Mesendoderm (in vitro differentiated cells): ENCODE results near the gene HS3ST5.

ENCODE experiments used
- DNase-seq: peaks from one replicate; pipeline ENCODE4 v3.0.0; 2013
- H2AK5ac ChIP-seq: 2 replicates; pipeline ENCODE4 v1.6.1; 2013; ENCODE audit warnings: low read length, inconsistent platforms
- H2BK120ac ChIP-seq: 2 replicates; pipeline ENCODE4 v1.6.1; 2013; ENCODE audit warnings: low read depth, mild to moderate bottlenecking, low read length, moderate library complexity, mixed read lengths
- H2BK15ac ChIP-seq: replicated peaks from 2 replicates; pipeline ENCODE4 v1.6.1; 2013; ENCODE audit warnings: low read depth, mild to moderate bottlenecking, moderate library complexity
- H2BK5ac ChIP-seq: 2 replicates; pipeline ENCODE4 v1.6.1; 2013; ENCODE audit warnings: low read length, inconsistent platforms
- H3K18ac ChIP-seq: 2 replicates; pipeline ENCODE4 v1.6.1; 2013; ENCODE audit warnings: mild to moderate bottlenecking, low read length, mixed read lengths
- H3K23ac ChIP-seq: one replicate; pipeline ENCODE4 v1.6.1; 2013; ENCODE audit warnings: low read length
- H3K27ac ChIP-seq: 2 replicates; pipeline ENCODE4 v1.5.1; 2013; ENCODE audit warnings: low read depth, mild to moderate bottlenecking, inconsistent platforms, low read length, moderate library complexity
- H3K27me3 ChIP-seq: 2 replicates; pipeline ENCODE4 v1.6.1; 2013; ENCODE audit warnings: low read length, control low read depth, mild to moderate bottlenecking, inconsistent platforms; ENCODE audit not compliant: insufficient read depth, poor library complexity
- H3K36me3 ChIP-seq: 2 replicates; pipeline ENCODE4 v1.6.1; 2013; ENCODE audit warnings: low read length, inconsistent platforms; ENCODE audit not compliant: control insufficient read depth, insufficient read depth
- H3K4ac ChIP-seq: one replicate; pipeline ENCODE4 v1.6.1; 2013; ENCODE audit warnings: low read depth, mild to moderate bottlenecking, low read length, moderate library complexity
- H3K4me1 ChIP-seq: 2 replicates; pipeline ENCODE4 v1.6.1; 2013; ENCODE audit warnings: low read depth, low read length, inconsistent platforms; ENCODE audit not compliant: control insufficient read depth
- H3K4me2 ChIP-seq: 2 replicates; pipeline ENCODE4 v1.6.1; 2013; ENCODE audit warnings: low read length
- H3K4me3 ChIP-seq: 2 replicates; pipeline ENCODE4 v1.5.1; 2013; ENCODE audit warnings: mild to moderate bottlenecking, low read length
- H3K56ac ChIP-seq: one replicate; pipeline ENCODE4 v1.6.1; 2013; ENCODE audit warnings: low read length
- H3K79me1 ChIP-seq: 2 replicates; pipeline ENCODE4 v1.6.1; 2013; ENCODE audit warnings: low read length, inconsistent platforms
- H3K79me2 ChIP-seq: 2 replicates; pipeline ENCODE4 v1.6.1; 2013; ENCODE audit warnings: mild to moderate bottlenecking, low read length; ENCODE audit not compliant: control insufficient read depth, insufficient read depth
- H3K9ac ChIP-seq: 2 replicates; pipeline ENCODE4 v1.6.1; 2013; ENCODE audit warnings: low read length, inconsistent platforms
- H4K5ac ChIP-seq: one replicate; pipeline ENCODE4 v1.6.1; 2013; ENCODE audit warnings: low read length
- H4K8ac ChIP-seq: one replicate; pipeline ENCODE4 v1.6.1; 2013; ENCODE audit warnings: low read depth, mild to moderate bottlenecking, control low read depth, low read length, moderate library complexity
- WGBS: extraction: QIAGEN DNeasy Blood & Tissue Kit; methylation state at CpG from one replicate; pipeline ENCODE4 v1.1.7; 2013; ENCODE audit warnings: low lambda C conversion rate, missing lambda C conversion rate; ENCODE audit not compliant: insufficient coverage; ENCODE audit errors: extremely low coverage; 5-methylcytosine and 5-hydroxymethylcytosine counted together

The HS3ST5 gene

GRCh38 chr6:114249522-114249921 lies 93.3 kb downstream of the HS3ST5 start:
- no peak overlapping the region for H3K9ac ChIP-seq
- H2BK5ac ChIP-seq, result no peak overlapping the region
- no peak overlapping the region for H3K27ac ChIP-seq
- H4K8ac ChIP-seq, result no peak overlapping the region
- H3K4me3 ChIP-seq, result no peak overlapping the region
- H3K23ac ChIP-seq, result no peak overlapping the region
- no CpG with 5 or more reads among the region's 1 CpG for WGBS
- H3K27me3 ChIP-seq, result no peaks in the 10 kb centered on the region
- H3K4me1 ChIP-seq, result no peaks in the 10 kb centered on the region
- no peak for DNase-seq
- H3K4ac ChIP-seq, result no peak overlapping the region
- H2AK5ac ChIP-seq, result no peak overlapping the region
- H2BK15ac ChIP-seq, result no peak overlapping the region
- H3K79me1 ChIP-seq, result no peaks in the 10 kb centered on the region
- H3K56ac ChIP-seq, result no peak overlapping the region
- no peak overlapping the region for H2BK120ac ChIP-seq
- no peak overlapping the region for H3K4me2 ChIP-seq
- no peak overlapping the region for H4K5ac ChIP-seq
- no peaks in the 10 kb centered on the region for H3K36me3 ChIP-seq
- no peaks in the 10 kb centered on the region for H3K79me2 ChIP-seq
- no peak overlapping the region for H3K18ac ChIP-seq

GRCh38 chr6:114247101-114247500 lies 95.7 kb downstream of the HS3ST5 start:
- Histone ChIP-seq H2BK120ac (no peak overlapping the region), H3K36me3 (no peaks in the 10 kb centered on the region), H2BK15ac (no peak overlapping the region), H4K5ac (no peak overlapping the region), H3K79me1 (no peaks in the 10 kb centered on the region), H3K9ac (no peak overlapping the region), H3K23ac (no peak overlapping the region), H3K4me1 (no peaks in the 10 kb centered on the region), H3K27me3 (no peaks in the 10 kb centered on the region), H3K4ac (no peak overlapping the region), H3K4me3 (no peak overlapping the region), H3K18ac (no peak overlapping the region), H3K79me2 (no peaks in the 10 kb centered on the region), H3K27ac (no peak overlapping the region), H4K8ac (no peak overlapping the region), H3K56ac (no peak overlapping the region), H3K4me2 (no peak overlapping the region), H2AK5ac (no peak overlapping the region), H2BK5ac (no peak overlapping the region)
- WGBS, result no CpG with 5 or more reads among the region's 2 CpGs
- DNase-seq, result peak; percentile 23

DNA sequence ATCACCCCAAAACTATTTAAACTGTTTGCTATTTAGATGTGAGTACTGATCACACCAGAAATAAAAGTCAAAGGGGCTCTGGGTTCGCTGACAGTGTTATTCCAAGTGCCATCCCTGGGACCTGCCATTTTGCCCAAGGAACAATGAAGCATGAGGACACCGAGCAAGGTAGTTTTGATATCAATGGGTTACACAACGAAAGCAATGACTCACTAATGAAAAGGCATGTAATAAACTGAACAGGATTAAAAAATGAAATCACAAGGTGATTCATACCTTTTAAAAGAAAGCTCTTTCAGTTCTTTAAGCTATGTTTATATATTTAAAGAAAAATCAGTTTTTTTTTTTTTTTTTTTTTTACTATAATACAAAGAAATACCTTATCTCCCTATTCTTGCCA lies 102.0 kb downstream of the HS3ST5 start:
- Histone ChIP-seq H3K79me2 (no peaks in the 10 kb centered on the region), H3K4me3 (no peak overlapping the region), H3K36me3 (no peaks in the 10 kb centered on the region), H3K18ac (no peak overlapping the region), H3K27me3 (no peaks in the 10 kb centered on the region), H4K8ac (no peak overlapping the region), H3K56ac (no peak overlapping the region), H4K5ac (no peak overlapping the region), H3K4ac (no peak overlapping the region), H3K9ac (no peak overlapping the region), H3K4me1 (no peaks in the 10 kb centered on the region), H2BK5ac (no peak overlapping the region), H3K27ac (no peak overlapping the region), H2AK5ac (no peak overlapping the region), H3K4me2 (no peak overlapping the region), H3K23ac (no peak overlapping the region), H2BK120ac (no peak overlapping the region), H2BK15ac (no peak overlapping the region), H3K79me1 (no peaks in the 10 kb centered on the region)
- no CpG with 5 or more reads among the region's 3 CpGs for WGBS
- no peak for DNase-seq

GRCh38 chr6:114228675-114229074 lies 114.1 kb downstream of the HS3ST5 start:
- H3K4me1 ChIP-seq, result no peaks in the 10 kb centered on the region
- H3K79me1 ChIP-seq, result no peaks in the 10 kb centered on the region
- no peak overlapping the region for H4K8ac ChIP-seq
- no peak overlapping the region for H4K5ac ChIP-seq
- H3K79me2 ChIP-seq, result no peaks in the 10 kb centered on the region
- H3K36me3 ChIP-seq, result no peaks in the 10 kb centered on the region
- no peak overlapping the region for H2AK5ac ChIP-seq
- H2BK5ac ChIP-seq, result no peak overlapping the region
- H3K4me3 ChIP-seq, result no peak overlapping the region
- no peak overlapping the region for H3K56ac ChIP-seq
- H3K23ac ChIP-seq, result no peak overlapping the region
- no peak overlapping the region for H2BK15ac ChIP-seq
- H3K27ac ChIP-seq, result no peak overlapping the region
- no peak for DNase-seq
- no peak overlapping the region for H3K4ac ChIP-seq
- H3K27me3 ChIP-seq, result no peaks in the 10 kb centered on the region
- H3K4me2 ChIP-seq, result no peak overlapping the region
- H3K18ac ChIP-seq, result no peak overlapping the region
- no CpG with 5 or more reads among the region's 2 CpGs for WGBS
- no peak overlapping the region for H2BK120ac ChIP-seq
- H3K9ac ChIP-seq, result no peak overlapping the region

GRCh38 chr6:114227944-114228468 lies 114.8 kb downstream of the HS3ST5 start:
- no peaks in the 10 kb centered on the region for H3K4me1 ChIP-seq
- DNase-seq, result no peak
- no peaks in the 10 kb centered on the region for H3K27me3 ChIP-seq
- H4K8ac ChIP-seq, result no peak overlapping the region
- no peak overlapping the region for H3K4ac ChIP-seq
- no peaks in the 10 kb centered on the region for H3K79me2 ChIP-seq
- H2BK5ac ChIP-seq, result no peak overlapping the region
- H3K9ac ChIP-seq, result no peak overlapping the region
- no CpG with 5 or more reads among the region's 2 CpGs for WGBS
- H3K18ac ChIP-seq, result no peak overlapping the region
- H2BK15ac ChIP-seq, result no peak overlapping the region
- no peaks in the 10 kb centered on the region for H3K79me1 ChIP-seq
- H3K23ac ChIP-seq, result no peak overlapping the region
- no peak overlapping the region for H2BK120ac ChIP-seq
- H3K4me3 ChIP-seq, result no peak overlapping the region
- no peak overlapping the region for H3K4me2 ChIP-seq
- no peak overlapping the region for H2AK5ac ChIP-seq
- H3K36me3 ChIP-seq, result no peaks in the 10 kb centered on the region
- no peak overlapping the region for H4K5ac ChIP-seq
- no peak overlapping the region for H3K27ac ChIP-seq
- H3K56ac ChIP-seq, result no peak overlapping the region

- no peak overlapping the region for H3K4me2 ChIP-seq
- H3K23ac ChIP-seq, result no peak overlapping the region
- H2BK15ac ChIP-seq, result no peak overlapping the region
- no peak overlapping the region for H2BK120ac ChIP-seq
- no peaks in the 10 kb centered on the region for H3K4me1 ChIP-seq
- H2AK5ac ChIP-seq, result no peak overlapping the region
- H3K56ac ChIP-seq, result no peak overlapping the region
- no peak overlapping the region for H3K18ac ChIP-seq
- no peaks in the 10 kb centered on the region for H3K79me1 ChIP-seq
- H4K5ac ChIP-seq, result no peak overlapping the region
- H3K27ac ChIP-seq, result no peak overlapping the region
- no peak overlapping the region for H4K8ac ChIP-seq
- H3K36me3 ChIP-seq, result no peaks in the 10 kb centered on the region
- no peaks in the 10 kb centered on the region for H3K79me2 ChIP-seq
- DNase-seq, result no peak
- H3K4ac ChIP-seq, result no peak overlapping the region
- H2BK5ac ChIP-seq, result no peak overlapping the region
- no peaks in the 10 kb centered on the region for H3K27me3 ChIP-seq
- no peak overlapping the region for H3K4me3 ChIP-seq
- no CpG with 5 or more reads among the region's 2 CpGs for WGBS
- H3K9ac ChIP-seq, result no peak overlapping the region
Measured at GRCh38 chr6:114220241-114220640, 122.6 kb downstream of the HS3ST5 start.
